NCI-H526 treated with DMSO at 0.1 percent for 48 hours (cell line): ENCODE data around the gene PCDHGB3.
"Not testable (repeated sequence)": the region's sequence is repeated elsewhere in the genome, so short reads cannot be mapped to it uniquely, and the experiment has no call there.

Source experiments
- DNase-seq: peaks from one replicate; lab custom pipeline; 2025; lab: John Stamatoyannopoulos, UW

Gene PCDHGB3

DNA sequence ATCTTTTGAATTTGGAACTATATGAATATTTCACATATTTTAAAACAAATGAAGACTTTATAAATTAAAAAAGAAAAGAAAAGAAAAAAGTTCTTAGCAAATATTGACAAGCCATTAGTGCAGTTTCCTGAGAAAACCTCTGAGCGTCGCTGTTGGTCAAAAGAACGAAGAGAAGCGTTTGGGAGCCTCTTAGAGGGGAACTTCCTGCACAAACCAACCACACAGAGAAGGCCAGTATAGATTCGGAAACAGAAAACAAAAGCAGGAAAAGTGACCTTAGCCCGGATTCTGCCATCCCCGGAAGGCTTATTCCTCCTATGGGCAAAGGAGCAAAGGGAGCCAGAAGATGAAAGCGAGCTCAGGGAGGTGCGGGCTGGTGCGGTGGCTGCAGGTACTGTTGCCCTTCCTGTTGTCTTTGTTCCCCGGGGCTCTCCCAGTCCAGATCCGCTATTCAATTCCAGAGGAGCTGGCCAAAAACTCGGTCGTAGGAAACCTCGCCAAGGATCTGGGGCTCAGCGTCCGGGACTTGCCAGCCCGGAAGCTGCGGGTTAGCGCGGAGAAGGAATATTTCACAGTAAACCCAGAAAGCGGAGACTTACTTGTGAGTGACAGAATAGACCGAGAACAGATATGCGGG, 10.1 kb upstream of the PCDHGB3 start, which contains the start of gene PCDHGB2:
PCDHGB2 (plus strand) TSS at position 205 of the 637 bp plus-strand sequence; CDS start at position 347, 142 bp downstream.
- no peak for DNase-seq

DNA sequence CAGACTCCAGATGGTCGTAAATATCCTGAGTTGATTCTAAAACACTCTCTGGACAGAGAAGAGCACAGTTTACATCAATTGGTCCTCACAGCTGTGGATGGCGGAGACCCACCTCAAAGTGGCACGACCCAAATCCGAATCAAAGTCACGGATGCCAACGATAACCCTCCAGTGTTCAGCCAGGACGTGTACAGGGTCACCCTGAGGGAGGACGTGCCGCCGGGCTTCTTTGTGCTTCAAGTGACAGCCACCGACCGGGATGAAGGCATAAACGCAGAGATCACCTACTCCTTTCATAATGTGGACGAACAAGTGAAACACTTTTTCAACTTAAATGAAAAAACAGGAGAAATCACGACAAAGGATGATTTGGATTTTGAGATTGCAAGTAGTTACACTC, 9.4 kb upstream of the PCDHGB3 start:
- DNase-seq: no peak

DNA sequence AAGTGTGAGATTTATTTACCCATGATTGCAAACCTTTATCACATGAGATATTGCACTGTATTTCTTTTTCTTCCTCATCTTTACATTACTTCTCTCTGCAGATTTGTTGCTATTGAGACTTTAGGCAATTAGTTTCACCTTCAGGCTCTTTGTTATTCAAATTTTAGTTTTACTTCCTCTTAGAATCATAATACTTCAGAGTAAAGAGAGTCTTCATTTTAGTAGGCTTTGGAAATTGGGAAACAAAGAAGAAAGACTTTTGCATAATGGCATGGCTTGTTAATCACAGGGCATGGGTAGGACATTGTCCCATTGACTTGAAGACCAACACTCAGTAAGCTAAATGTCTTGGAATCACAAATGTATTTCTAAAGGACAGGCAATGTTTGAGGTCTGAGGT, 7.3 kb upstream of the PCDHGB3 start:
- no peak for DNase-seq

GRCh38 chr5:141363952-141364660, 5.9 kb upstream of the PCDHGB3 start, which contains the start of gene PCDHGA5:
TSS of gene PCDHGA5 (plus strand) at chr5:141364162. CDS start at chr5:141364331, 169 bp downstream.
- DNase-seq: no peak

- no peak for DNase-seq
Measured at GRCh38 chr5:141366016-141366896, 3.8 kb upstream of the PCDHGB3 start.

GRCh38 chr5:141371572-141372475, 1.8 kb downstream of the PCDHGB3 start:
- DNase-seq: no peak

DNA sequence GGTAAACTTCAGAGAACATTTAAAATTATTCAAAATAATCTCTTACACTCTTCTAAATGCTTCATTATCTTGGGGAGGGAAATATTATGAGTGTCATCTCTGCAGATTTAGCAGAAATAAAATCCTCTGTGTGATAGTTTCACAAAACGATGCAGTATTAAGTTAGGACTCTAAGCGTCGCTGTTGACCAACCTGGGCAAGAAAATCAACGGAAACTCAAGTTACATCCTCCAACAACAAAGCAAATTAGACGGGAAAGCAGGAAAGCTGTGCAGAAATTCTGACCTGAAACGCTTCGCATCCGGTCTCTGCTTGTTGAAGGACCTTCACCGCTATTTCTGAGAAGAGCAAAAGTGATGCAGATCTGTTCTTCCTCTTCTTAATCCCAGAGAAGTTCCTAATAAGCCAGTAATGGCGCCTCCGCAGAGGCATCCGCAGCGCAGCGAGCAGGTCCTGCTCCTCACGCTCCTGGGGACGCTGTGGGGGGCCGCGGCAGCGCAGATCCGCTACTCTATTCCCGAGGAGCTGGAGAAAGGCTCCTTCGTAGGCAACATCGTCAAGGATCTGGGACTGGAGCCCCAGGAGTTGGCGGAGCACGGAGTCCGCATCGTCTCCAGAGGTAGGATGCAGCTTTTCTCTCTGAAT, 3.8 kb downstream of the PCDHGB3 start, which contains the start of gene PCDHGA6:
PCDHGA6 (plus strand) TSS at position 219 of the 645 bp plus-strand sequence; CDS start at position 412, 193 bp downstream.
- DNase-seq: no peak

DNA sequence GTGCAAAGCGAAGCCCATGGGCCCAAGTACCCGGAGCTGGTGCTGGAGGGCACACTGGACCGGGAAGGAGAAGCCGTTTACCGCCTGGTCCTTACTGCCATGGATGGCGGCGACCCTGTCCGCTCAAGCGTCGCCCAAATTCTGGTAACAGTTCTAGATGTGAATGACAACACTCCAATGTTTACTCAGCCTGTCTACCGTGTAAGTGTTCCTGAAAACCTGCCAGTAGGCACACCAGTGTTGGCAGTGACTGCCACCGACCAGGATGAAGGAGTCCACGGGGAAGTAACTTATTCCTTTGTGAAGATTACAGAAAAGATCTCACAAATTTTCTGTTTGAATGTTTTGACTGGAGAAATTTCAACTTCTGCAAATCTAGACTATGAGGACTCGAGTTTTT, 4.6 kb downstream of the PCDHGB3 start:
- DNase-seq: no peak

DNA sequence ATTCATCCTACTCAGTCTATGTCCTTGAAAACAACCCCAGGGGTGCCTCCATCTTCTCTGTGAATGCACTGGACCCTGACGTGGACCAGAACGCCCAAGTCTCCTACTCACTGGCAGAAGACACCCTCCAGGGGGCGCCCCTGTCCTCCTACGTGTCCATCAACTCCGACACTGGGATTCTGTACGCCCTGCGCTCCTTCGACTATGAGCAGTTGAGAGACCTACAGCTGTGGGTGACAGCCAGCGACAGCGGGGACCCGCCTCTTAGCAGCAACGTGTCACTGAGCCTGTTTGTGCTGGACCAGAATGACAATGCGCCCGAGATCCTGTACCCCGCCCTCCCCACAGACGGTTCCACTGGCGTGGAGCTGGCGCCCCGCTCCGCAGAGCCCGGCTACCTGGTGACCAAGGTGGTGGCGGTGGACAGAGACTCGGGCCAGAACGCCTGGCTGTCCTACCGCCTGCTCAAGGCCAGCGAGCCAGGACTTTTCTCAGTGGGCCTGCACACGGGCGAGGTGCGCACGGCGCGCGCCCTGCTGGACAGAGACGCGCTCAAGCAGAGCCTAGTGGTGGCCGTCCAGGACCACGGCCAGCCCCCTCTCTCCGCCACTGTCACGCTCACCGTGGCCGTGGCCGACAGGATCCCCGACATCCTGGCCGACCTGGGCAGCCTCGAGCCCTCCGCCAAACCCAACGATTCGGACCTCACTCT, 5.6 kb downstream of the PCDHGB3 start:
- DNase-seq: not testable (repeated sequence)

- no peak for DNase-seq
Measured at GRCh38 chr5:141382469-141383294, 12.6 kb downstream of the PCDHGB3 start, which contains the start of gene PCDHGA7. TSS of gene PCDHGA7 (plus strand) at chr5:141382742. CDS start at chr5:141382900, 158 bp downstream.

- no peak for DNase-seq
Measured at GRCh38 chr5:141383345-141383744, 13.3 kb downstream of the PCDHGB3 start.

DNA sequence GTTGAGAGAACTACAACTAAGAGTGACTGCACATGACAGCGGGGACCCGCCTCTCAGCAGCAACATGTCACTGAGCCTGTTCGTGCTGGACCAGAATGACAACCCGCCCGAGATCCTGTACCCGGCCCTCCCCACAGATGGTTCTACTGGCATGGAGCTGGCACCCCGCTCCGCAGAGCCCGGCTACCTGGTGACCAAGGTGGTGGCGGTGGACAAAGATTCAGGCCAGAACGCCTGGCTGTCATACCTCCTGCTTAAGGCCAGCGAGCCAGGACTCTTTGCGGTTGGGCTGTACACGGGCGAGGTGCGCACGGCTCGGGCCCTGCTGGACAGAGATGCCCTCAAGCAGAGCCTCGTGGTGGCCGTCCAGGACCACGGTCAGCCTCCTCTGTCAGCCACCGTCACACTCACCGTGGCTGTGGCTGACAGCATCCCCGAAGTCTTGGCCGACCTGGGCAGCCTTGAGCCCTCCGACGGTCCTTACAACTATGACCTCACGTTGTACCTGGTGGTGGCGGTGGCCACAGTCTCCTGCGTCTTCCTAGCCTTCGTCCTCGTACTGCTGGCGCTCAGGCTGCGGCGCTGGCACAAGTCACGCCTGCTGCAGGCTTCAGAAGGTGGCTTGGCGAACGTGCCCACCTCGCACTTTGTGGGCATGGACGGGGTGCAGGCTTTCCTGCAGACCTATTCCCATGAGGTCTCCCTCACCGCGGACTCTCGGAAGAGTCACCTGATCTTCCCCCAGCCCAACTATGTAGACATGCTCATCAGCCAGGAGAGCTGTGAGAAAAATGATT, 14.6 kb downstream of the PCDHGB3 start:
- DNase-seq: no peak

GRCh38 chr5:141387557-141388311, 17.7 kb downstream of the PCDHGB3 start, which contains the start of gene PCDHGB4:
TSS of gene PCDHGB4 (plus strand) at chr5:141387698. CDS start at chr5:141387885, 187 bp downstream.
- DNase-seq: not testable (repeated sequence)

DNA sequence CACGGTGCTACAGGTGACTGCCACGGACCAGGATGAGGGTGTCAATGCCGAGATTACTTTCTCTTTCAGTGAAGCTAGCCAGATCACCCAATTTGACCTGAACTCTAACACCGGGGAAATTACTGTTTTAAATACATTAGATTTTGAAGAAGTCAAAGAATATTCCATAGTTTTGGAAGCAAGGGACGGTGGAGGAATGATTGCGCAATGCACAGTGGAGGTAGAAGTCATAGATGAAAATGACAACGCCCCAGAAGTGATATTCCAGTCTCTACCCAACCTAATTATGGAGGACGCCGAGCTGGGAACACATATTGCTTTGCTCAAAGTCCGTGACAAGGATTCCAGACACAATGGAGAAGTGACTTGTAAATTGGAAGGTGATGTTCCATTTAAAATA, 18.6 kb downstream of the PCDHGB3 start:
- DNase-seq: no peak

DNA sequence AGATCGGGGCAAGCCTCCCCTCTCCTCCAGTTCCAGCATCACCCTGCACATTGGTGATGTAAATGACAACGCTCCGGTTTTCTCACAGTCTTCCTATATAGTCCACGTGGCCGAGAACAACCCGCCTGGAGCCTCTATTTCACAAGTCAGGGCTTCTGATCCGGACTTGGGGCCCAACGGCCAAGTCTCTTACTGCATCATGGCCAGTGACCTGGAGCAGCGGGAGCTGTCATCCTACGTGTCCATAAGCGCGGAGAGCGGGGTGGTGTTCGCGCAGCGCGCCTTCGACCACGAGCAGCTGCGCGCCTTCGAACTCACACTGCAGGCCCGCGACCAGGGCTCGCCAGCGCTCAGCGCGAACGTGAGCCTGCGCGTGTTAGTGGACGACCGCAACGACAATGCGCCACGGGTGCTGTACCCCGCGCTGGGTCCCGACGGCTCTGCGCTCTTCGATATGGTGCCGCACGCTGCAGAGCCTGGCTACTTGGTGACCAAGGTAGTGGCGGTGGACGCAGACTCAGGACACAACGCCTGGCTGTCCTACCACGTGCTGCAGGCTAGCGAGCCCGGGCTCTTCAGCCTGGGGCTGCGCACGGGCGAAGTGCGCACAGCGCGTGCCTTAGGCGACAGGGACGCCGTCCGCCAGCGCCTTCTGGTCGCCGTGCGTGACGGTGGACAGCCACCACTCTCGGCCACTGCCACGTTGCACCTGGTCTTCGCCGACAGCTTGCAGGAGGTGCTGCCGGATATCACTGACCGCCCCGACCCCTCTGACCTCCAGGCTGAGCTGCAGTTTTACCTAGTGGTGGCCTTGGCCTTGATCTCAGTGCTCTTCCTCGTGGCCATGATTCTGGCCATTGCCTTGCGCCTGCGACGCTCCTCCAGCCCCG, 19.4 kb downstream of the PCDHGB3 start:
- no peak for DNase-seq
